HepG2 (cell line): ENCODE measurements around the gene FSD2.

Source experiments
- BRF2 ChIP-seq: sonication (generic); formaldehyde crosslinking; IDR thresholded peaks from 2 replicates; pipeline ENCODE4 v1.8.1; 2022; ENCODE audit warnings: mild to moderate bottlenecking, missing genetic modification reagents
- CHD4 ChIP-seq: fragments of 200-600 bp; sonication (generic); IDR thresholded peaks from 2 replicates; pipeline ENCODE4 v1.7.0; 2017; ENCODE audit warnings: mild to moderate bottlenecking, low read length, borderline replicate concordance
- FOSL2 ChIP-seq: sonication (generic); formaldehyde crosslinking; IDR thresholded peaks from 2 replicates; pipeline ENCODE4 v1.4.0; 2020; ENCODE audit warnings: missing genetic modification reagents
- MYC ChIP-seq: sonication (generic); formaldehyde crosslinking; IDR thresholded peaks from 2 replicates; pipeline ENCODE4 v1.9.0; 2021; ENCODE audit warnings: missing genetic modification reagents, borderline replicate concordance
- RAD21 ChIP-seq: fragments of 450-650 bp; formaldehyde crosslinking; IDR thresholded peaks from 2 replicates; pipeline ENCODE4 v1.5.0; 2020; ENCODE audit warnings: mild to moderate bottlenecking
- REST ChIP-seq, 2 experiments: IDR thresholded peaks; 2 replicates each; pipeline ENCODE4 v1.6.1; 2011 to 2012; ENCODE audit warnings: low read length in 2 of 2, borderline replicate concordance in 1 of 2, low read depth in 1 of 2, mild to moderate bottlenecking in 1 of 2, moderate library complexity in 1 of 2
- SIN3A ChIP-seq: IDR thresholded peaks from 2 replicates; pipeline ENCODE4 v1.6.1; 2011; ENCODE audit warnings: low read depth, mild to moderate bottlenecking, control low read depth, low read length, borderline replicate concordance
- TCF7L2 ChIP-seq: IDR thresholded peaks from 2 replicates; pipeline ENCODE4 v1.6.1; 2011; ENCODE audit warnings: mild to moderate bottlenecking, low read depth, low read length, moderate library complexity
- U2AF2 ChIP-seq: fragments of 200-400 bp; formaldehyde crosslinking; IDR thresholded peaks from 2 replicates; pipeline ENCODE4 v1.6.1; 2017; ENCODE audit warnings: low read depth, mild to moderate bottlenecking, low read length
- ZNF234 ChIP-seq: sonication (generic); formaldehyde crosslinking; conservative IDR thresholded peaks from 2 replicates; pipeline ENCODE4 v1.5.1; 2020; ENCODE audit warnings: mild to moderate bottlenecking, missing genetic modification reagents
- TF ChIP-seq, protein P1 (sequence below): sonication (generic); formaldehyde crosslinking; IDR thresholded peaks from 2 replicates; pipeline ENCODE4 v1.4.0; 2020; ENCODE audit warnings: missing genetic modification reagents

DNA sequence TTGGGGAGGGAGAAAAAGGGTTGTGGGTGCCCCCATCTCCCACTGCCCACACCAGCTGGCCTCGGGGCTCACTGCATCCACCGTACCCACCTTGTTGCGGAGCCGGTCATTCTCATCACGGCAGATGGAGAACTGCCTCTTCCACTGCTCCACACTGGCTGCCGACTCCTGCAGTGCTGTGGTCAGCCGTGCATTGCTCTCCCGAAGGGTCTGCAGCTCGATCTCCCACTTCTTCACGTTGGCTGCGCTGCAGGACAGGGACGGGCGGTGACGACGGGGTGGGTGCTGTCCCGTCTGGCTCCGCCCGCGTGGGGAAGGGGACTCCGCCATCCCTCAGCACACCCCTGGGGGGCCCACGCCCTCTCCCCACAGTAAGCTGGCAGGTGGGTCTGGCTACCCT lies 48.7 kb upstream of the FSD2 start:
- TF ChIP-seq, protein P1, sequence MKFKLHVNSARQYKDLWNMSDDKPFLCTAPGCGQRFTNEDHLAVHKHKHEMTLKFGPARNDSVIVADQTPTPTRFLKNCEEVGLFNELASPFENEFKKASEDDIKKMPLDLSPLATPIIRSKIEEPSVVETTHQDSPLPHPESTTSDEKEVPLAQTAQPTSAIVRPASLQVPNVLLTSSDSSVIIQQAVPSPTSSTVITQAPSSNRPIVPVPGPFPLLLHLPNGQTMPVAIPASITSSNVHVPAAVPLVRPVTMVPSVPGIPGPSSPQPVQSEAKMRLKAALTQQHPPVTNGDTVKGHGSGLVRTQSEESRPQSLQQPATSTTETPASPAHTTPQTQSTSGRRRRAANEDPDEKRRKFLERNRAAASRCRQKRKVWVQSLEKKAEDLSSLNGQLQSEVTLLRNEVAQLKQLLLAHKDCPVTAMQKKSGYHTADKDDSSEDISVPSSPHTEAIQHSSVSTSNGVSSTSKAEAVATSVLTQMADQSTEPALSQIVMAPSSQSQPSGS: no peak
- TF ChIP-seq ZNF234 (CRISPR knock-in tag) (no peak), REST (IDR thresholded peaks at IDR 0.05; ENCODE audit: borderline replicate concordance in 1 of 2, low read depth in 1 of 2, low read length in 2 of 2) (no peak), TCF7L2 (no peak), RAD21 (CRISPR knock-in tag) (no peak), CHD4 (no peak), SIN3A (no peak), BRF2 (CRISPR knock-in tag) (no peak), FOSL2 (CRISPR knock-in tag) (no peak), U2AF2 (no peak), MYC (CRISPR knock-in tag) (no peak)
